HG03432 (cell line): ENCODE results near the gene NCMAP.

Source experiments
- ATAC-seq: cut with Tn5 transposase; IDR thresholded peaks from one replicate; pipeline ENCODE4 v1.9.1; 2021; ENCODE audit warnings: mild to moderate bottlenecking, moderate library complexity; ENCODE audit not compliant: unreplicated experiment

Gene NCMAP

GRCh38 chr1:24621121-24621520, 65.2 kb downstream of the NCMAP start:
- no peak for ATAC-seq

DNA sequence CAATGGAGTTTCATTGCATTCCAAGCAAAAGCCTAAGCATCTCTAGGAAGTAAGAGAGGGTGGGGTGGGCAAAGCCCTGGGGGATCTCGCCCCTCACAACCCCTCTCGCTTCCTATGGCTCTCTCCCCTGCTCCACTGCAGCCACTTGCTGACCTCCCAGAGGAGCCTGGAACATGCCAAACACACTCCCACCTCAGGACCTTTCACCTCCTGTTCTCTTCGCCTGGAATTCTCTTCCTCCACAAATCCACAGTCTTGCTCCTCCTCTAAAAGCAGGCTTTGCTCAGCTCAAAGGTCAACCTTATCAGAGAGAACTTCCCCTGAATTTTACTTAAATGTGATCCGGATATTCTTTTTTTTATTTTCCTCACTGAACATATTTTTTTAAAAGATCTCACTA, 66.3 kb downstream of the NCMAP start:
- ATAC-seq: no peak

- no peak for ATAC-seq
Measured at GRCh38 chr1:24632832-24633175, 76.9 kb downstream of the NCMAP start.

- ATAC-seq: no peak
Measured at GRCh38 chr1:24635195-24635843, 79.4 kb downstream of the NCMAP start.

GRCh38 chr1:24636661-24637357, 80.9 kb downstream of the NCMAP start:
- no peak for ATAC-seq

- no peak for ATAC-seq
Measured at GRCh38 chr1:24639094-24639493, 83.2 kb downstream of the NCMAP start.

- no peak for ATAC-seq
Measured at GRCh38 chr1:24639881-24640280, 84.0 kb downstream of the NCMAP start.

DNA sequence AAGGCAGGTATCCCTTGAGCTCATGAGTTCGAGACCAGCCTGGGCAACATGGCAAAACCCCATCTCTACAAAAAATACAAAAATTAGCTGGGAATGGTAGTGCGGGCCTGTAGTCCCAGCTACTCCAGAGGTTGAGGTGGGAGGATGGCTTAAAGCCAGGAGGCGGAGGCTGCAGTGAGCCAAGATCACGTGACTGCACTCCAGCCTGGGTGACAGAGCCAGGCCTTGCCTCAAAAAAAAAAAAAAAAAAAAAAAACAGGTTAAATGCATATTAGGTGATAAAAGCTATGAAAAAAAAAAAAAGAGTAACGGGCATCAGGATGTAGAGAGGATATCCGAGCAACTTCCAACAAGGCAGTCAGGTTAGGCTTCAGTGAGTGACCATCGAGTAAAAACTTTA, 84.4 kb downstream of the NCMAP start:
- ATAC-seq: no peak

- ATAC-seq: no peak
Measured at GRCh38 chr1:24641646-24642151, 85.8 kb downstream of the NCMAP start.

- peak; percentile 89 for ATAC-seq
Measured at GRCh38 chr1:24642481-24643362, 86.8 kb downstream of the NCMAP start, which contains the start of gene SRRM1. Gene SRRM1, plus strand, starts transcription at chr1:24643302. Its CDS starts 25 bp downstream, at chr1:24643327.

DNA sequence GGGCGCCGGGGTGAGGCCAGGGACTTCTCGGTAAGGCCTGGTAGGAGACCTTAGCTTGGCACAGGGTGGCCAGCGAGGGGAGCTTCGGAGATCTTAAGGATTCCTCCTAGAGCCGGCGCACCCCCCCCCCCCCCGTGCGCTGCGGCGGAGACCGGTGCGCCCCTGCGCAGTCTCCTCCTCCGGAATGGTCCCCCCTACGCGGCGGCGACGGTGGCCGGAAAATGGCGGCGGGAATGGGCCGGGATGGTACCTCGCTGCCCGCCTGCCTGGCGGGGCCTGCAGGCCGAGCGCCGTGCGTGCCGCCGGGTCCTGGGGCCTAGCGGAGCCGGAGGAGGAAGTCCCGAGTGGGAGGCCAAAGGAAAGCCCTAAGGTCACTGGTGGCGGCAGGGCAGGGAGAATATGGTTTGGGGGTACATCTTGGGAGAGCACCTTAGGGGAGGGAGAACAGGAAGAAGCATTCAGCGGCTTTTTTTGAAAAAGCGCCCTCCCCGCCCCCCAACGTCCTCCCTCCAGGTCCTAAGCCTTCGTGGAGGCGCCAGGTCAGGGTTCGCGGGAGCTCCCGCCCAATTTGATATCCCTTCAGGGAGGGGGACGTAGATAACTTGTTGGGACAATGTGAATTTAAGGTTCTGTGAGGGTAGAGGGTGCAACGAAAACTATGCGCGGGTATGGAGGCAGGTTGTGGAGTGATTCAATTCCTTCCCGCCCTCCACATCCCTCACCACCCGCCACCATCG, 87.6 kb downstream of the NCMAP start:
- ATAC-seq: peak; percentile 17

GRCh38 chr1:24644100-24644384, 88.2 kb downstream of the NCMAP start:
- no peak for ATAC-seq

DNA sequence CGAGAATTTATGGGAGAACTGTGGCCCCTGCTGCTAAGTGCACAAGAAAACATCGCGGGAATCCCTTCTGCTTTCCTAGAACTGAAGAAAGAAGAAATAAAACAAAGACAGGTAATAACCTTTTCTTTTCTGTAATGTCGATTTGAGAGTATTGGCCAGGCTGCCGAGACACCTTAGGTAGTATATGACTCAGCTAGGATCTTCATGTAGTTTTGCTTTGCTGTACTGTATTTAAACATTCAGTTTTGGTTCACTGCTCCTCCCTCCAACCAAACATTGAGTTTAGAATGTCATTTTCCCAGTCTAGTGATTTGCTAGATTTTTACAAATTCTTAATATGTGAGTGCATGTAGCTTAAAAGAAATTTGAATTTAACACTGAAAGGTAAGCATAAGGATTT, 93.0 kb downstream of the NCMAP start:
- ATAC-seq: no peak

- ATAC-seq: no peak
Measured at GRCh38 chr1:24652382-24652781, 96.5 kb downstream of the NCMAP start.

GRCh38 chr1:24654010-24654409, 98.1 kb downstream of the NCMAP start:
- ATAC-seq: no peak

DNA sequence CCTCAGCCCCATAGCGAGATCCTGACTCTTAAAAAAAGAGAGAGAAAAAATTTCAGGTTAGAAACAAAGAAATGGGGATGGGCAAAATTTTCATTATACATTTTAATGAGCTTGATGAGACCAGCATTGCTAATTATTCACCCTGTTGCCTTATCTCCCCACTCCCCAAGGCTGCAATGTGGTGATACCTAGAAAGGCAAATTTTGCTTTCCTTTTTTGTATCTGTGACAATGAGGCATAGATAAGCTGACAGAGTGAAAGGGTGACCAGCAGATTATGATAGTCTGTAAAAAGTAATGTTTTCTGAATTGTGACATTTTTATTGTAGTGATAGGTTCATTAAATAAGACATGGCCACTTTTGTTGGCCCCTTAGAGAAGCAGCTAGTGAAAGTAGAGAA, 100.2 kb downstream of the NCMAP start:
- no peak for ATAC-seq

DNA sequence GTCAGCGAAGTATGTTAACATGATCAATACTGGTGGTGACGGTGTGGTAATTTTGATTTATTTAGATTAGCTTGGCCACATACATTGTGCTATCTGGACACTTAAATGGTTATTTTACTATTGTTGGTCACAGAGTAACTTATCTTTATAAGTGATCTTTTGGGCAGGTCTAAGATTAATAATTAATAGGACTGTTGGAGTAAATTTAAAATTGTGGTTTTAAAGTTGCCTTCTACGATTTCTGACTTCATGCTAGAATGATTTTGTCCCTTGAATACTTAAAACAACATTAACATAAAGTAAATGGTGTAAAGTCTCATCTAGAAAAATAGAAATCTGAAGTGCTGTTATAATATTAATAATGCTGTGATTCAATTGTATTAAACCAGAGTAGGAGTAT, 101.9 kb downstream of the NCMAP start:
- ATAC-seq: no peak
